Tibial nerve (tissue), 3 donors: ENCODE results near the gene RILPL1.

Experiments used
- CTCF ChIP-seq, 5 experiments: fragments of 200-600 bp in 3 of 5; fragments of 450-650 bp in 2 of 5; sonication (generic) in 3 of 5; IDR thresholded peaks; one replicate each; pipeline ENCODE4 v1.5.1; 2016 to 2019; ENCODE audit warnings: antibody characterized with exemption in 5 of 5, mild to moderate bottlenecking in 3 of 5, moderate library complexity in 2 of 5
- POLR2A ChIP-seq, 2 donors: fragments of 450-650 bp; IDR thresholded peaks; one replicate each; pipeline ENCODE4 v1.6.1; 2017; ENCODE audit warnings: antibody characterized with exemption in 2 of 2, mild to moderate bottlenecking in 2 of 2, moderate library complexity in 2 of 2

DNA sequence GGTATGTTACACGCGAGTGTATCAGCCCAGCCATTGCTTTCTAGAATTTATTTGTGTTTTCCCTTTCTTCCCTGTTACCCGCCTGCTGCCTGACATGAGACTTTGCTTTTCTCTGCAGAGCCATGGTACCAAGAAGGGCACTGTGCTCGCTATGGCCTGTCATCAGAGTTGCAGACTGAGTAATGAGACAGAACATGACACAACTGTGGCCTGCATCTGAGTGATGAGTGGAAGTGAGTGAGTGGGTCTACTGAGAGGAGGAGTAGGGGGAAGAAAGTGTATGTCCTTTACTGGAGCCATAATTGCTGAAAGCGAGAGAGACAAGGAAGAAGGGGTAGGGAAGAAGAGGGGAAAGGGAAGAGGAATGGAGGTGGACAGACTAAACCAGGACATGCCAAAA is 2.9 kb downstream of the RILPL1 start:
- TF ChIP-seq CTCF (IDR thresholded peaks at IDR 0.05) (no peak), POLR2A (IDR thresholded peaks at IDR 0.05) (no peak)
